Diencephalon (tissue), 1 donor: ENCODE data around the gene ARHGAP26. TPM values are rescaled to one million over a fixed set of nuclear protein-coding genes. Genes with fewer than 3 reads are reported as not detected.

Experiments
- total RNA-seq: library from RNA; depleted of rRNA; stranded (reverse); fragments of >200 nt; gene quantifications from one replicate; pipeline ENCODE4 v1.2.3, GENCODE V29; 2014

The ARHGAP26 gene
- 40.4 TPM for total RNA-seq

DNA sequence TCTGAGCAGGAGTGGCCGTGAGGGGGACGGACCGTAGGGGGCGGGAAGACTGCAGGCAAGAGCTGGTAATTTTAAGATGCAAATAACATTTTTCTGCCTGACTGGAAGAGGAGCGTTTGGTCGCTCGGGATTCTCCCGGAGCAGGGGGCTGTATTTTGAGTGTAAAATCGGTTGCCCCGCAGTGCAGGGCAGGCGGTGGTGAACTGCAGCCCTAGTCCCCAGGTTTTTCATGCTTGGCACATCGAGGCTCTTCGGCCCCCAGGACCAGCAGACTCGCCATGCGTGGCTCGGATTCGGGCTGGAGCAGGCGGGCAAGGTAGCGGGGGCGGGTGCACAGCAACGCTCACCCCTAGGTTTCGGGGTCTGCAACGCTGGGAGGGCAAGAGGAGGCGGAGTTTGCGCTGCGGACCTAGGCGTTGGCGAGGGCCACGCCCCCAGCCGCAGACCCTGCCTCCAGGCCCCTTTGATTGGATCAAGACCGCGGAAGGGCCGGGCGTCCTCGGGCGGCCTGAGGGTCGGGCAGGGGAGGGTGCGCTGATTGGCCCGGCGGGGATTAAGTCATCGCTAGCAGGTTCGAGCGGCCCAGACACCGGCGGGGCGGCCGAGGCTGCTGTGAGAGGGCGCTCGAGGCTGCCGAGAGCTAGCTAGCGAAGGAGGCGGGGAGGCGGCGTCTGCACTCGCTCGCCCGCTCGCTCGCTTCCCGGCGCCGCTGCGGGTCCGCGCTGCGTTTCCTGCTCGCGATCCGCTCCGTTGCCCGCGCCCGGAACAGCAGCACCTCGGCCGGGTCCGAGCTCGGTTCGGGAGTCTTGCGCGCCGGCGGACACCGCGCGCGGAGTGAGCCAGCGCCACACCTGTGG is at the start of gene ARHGAP26:
Gene ARHGAP26, plus strand, starts transcription at position 585 of the 857 bp plus-strand sequence. CDS start 385 bp downstream, outside the sequence.

Other genes with a start within 250 kb of the ARHGAP26 start
- gene FGF1, start 84.3 kb upstream of the ARHGAP26 start, total RNA-seq = 22.4 TPM